Immature natural killer cell (primary cell): ENCODE measurements around the gene HPCAL1. TPM values are rescaled to one million over a fixed set of nuclear protein-coding genes. Genes with fewer than 3 reads are reported as not detected.

Experiments
- DNase-seq, 3 donors: peaks; one replicate each; pipeline ENCODE4 v3.0.0; 2022; ENCODE audit warnings: mixed read lengths in 1 of 3
- H3K27ac Mint-ChIP-seq, 6 donors: one replicate each; pipeline ENCODE4 v1.8.0; 2020; ENCODE audit warnings: mixed read lengths in 6 of 6, mild to moderate bottlenecking in 5 of 6, inconsistent platforms in 4 of 6, moderate library complexity in 3 of 6
- H3K27me3 Mint-ChIP-seq, 3 donors: one replicate each; pipeline ENCODE4 v1.8.0; 2020 to 2021; ENCODE audit warnings: low read depth in 3 of 3, mild to moderate bottlenecking in 3 of 3, mixed read lengths in 3 of 3, moderate library complexity in 3 of 3, inconsistent platforms in 1 of 3
- H3K36me3 Mint-ChIP-seq, 3 donors: one replicate each; pipeline ENCODE4 v1.8.0; 2020; ENCODE audit warnings: mixed read lengths in 3 of 3, inconsistent platforms in 2 of 3, mild to moderate bottlenecking in 2 of 3
- H3K4me1 Mint-ChIP-seq, 2 donors: one replicate each; pipeline ENCODE4 v1.8.0; 2020; ENCODE audit warnings: inconsistent platforms in 2 of 2, mild to moderate bottlenecking in 2 of 2, mixed read lengths in 2 of 2, moderate library complexity in 1 of 2
- H3K4me3 Mint-ChIP-seq, 5 donors: one replicate each; pipeline ENCODE4 v1.8.0; 2020; ENCODE audit warnings: mild to moderate bottlenecking in 5 of 5, mixed read lengths in 5 of 5, inconsistent platforms in 3 of 5, moderate library complexity in 3 of 5
- H3K9me3 Mint-ChIP-seq, 6 donors: one replicate each; pipeline ENCODE4 v1.8.0; 2020; ENCODE audit warnings: mild to moderate bottlenecking in 6 of 6, mixed read lengths in 6 of 6, inconsistent platforms in 4 of 6, moderate library complexity in 3 of 6
- polyA plus RNA-seq, 3 donors: library from polyadenylated mRNA; unstranded; fragments of 300-500 nt; fragmentation: Illumina TruSeq; gene quantifications; one replicate each; pipeline ENCODE4 v1.2.3, GENCODE V29; 2021

Gene HPCAL1
- polyA plus RNA-seq, 3 donors from 2014 or later = 64.9 to 89.7 (median 88.9) TPM

- no peaks in the 10 kb centered on the region for H3K4me1 Mint-ChIP-seq
- DNase-seq = no peak
- H3K27me3 Mint-ChIP-seq = peaks cover 0 to 5% (median 2%) of the 10 kb centered on the region in 3 donors
- no peaks in the 10 kb centered on the region for H3K9me3 Mint-ChIP-seq
- H3K27ac Mint-ChIP-seq = no peak overlapping the region
- H3K36me3 Mint-ChIP-seq = no peaks in the 10 kb centered on the region
- H3K4me3 Mint-ChIP-seq = no peak overlapping the region
Observed at GRCh38 chr2:10462178-10463083, 159.7 kb downstream of the HPCAL1 start.

GRCh38 chr2:10465910-10466309 lies 163.2 kb downstream of the HPCAL1 start:
- Mint-ChIP-seq H3K4me1 (no peaks in the 10 kb centered on the region), H3K27me3 (peaks cover 0 to 4% (median 3%) of the 10 kb centered on the region in 3 donors), H3K36me3 (no peaks in the 10 kb centered on the region), H3K27ac (no peak overlapping the region), H3K9me3 (no peaks in the 10 kb centered on the region), H3K4me3 (no peak overlapping the region)
- DNase-seq = no peak

DNA sequence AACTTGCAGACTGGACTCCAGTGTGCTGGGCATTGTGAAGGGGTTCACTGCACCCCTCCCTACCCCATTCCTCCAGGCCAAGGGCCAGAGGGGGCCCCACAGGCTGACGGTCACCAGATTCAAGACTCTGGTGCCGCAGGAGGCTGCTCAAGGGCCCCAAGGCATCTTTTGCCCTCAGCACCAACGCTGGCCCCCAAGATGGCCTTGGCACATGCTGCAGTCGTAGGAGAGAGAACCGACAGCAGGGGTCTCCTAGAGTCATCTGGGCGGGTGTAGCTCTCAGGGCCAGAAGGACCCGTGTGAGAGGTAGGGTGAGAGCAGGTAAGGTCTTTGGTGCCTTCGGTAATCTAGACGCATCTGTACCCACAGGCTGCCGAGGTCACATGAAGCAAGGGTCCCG lies 164.1 kb downstream of the HPCAL1 start:
- DNase-seq = no peak
- no peak overlapping the region for H3K4me3 Mint-ChIP-seq

GRCh38 chr2:10467401-10467800 lies 164.7 kb downstream of the HPCAL1 start:
- H3K4me1 Mint-ChIP-seq = no peaks in the 10 kb centered on the region
- H3K4me3 Mint-ChIP-seq = no peak overlapping the region
- H3K27me3 Mint-ChIP-seq = peaks cover 0 to 4% (median 3%) of the 10 kb centered on the region in 3 donors
- H3K9me3 Mint-ChIP-seq = no peaks in the 10 kb centered on the region
- H3K36me3 Mint-ChIP-seq = no peaks in the 10 kb centered on the region
- DNase-seq = no peak
- no peak overlapping the region for H3K27ac Mint-ChIP-seq

More for the DNA sequence above, 164.1 kb downstream of the HPCAL1 start:
- Mint-ChIP-seq H3K9me3 (no peaks in the 10 kb centered on the region), H3K27me3 (peaks cover 0 to 4% (median 3%) of the 10 kb centered on the region in 3 donors), H3K27ac (no peak overlapping the region), H3K4me1 (no peaks in the 10 kb centered on the region), H3K36me3 (no peaks in the 10 kb centered on the region)

GRCh38 chr2:10469301-10469700 lies 166.6 kb downstream of the HPCAL1 start:
- no peak overlapping the region for H3K4me3 Mint-ChIP-seq
- DNase-seq = no peak
- no peaks in the 10 kb centered on the region for H3K4me1 Mint-ChIP-seq
- H3K27ac Mint-ChIP-seq = no peak overlapping the region
- H3K27me3 Mint-ChIP-seq = peaks cover 0 to 6% (median 0%) of the 10 kb centered on the region in 3 donors
- no peaks in the 10 kb centered on the region for H3K36me3 Mint-ChIP-seq
- no peaks in the 10 kb centered on the region for H3K9me3 Mint-ChIP-seq

GRCh38 chr2:10469955-10470608 lies 167.4 kb downstream of the HPCAL1 start:
- Mint-ChIP-seq H3K9me3 (no peaks in the 10 kb centered on the region), H3K27ac (no peak overlapping the region), H3K4me3 (no peak overlapping the region), H3K4me1 (no peaks in the 10 kb centered on the region), H3K36me3 (no peaks in the 10 kb centered on the region), H3K27me3 (peaks cover 0 to 6% (median 0%) of the 10 kb centered on the region in 3 donors)
- no peak for DNase-seq

DNA sequence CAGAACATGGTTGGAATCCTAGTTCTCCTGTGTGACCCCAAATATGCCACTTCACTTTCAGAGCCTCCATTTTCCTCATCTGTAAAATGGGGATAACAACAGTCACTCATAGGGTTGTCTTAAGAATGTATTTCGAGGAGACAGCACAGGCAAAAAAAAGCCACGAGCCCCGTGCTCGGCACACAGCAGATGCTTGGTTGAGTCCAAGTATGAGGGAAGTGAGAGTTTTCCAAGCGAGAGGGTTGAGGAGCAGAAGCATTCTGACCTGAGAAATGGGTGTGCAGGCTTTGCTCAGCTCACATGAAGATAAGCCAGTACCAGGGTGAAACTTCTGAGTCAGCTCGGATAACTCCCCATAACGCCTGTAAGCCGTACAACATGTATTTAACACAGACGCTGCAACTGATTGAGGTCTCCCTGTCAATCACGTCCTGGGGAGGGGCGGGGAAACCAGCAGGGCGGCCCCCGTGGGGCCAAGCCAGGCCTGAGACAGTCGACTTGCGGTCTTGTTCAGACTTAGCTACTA lies 168.4 kb downstream of the HPCAL1 start:
- Mint-ChIP-seq H3K27me3 (peaks cover 0 to 3% (median 0%) of the 10 kb centered on the region in 3 donors), H3K9me3 (no peaks in the 10 kb centered on the region), H3K36me3 (no peaks in the 10 kb centered on the region)

GRCh38 chr2:10471955-10472354 lies 169.3 kb downstream of the HPCAL1 start:
- Mint-ChIP-seq H3K27me3 (peaks cover 0 to 3% (median 0%) of the 10 kb centered on the region in 3 donors), H3K4me3 (no peak overlapping the region), H3K9me3 (no peaks in the 10 kb centered on the region), H3K36me3 (no peaks in the 10 kb centered on the region), H3K4me1 (peaks cover 2 to 3% of the 10 kb centered on the region in 2 donors), H3K27ac (no peak overlapping the region)
- no peak for DNase-seq

More for the DNA sequence above, 168.4 kb downstream of the HPCAL1 start:
- Mint-ChIP-seq H3K4me1 (no peaks in the 10 kb centered on the region), H3K27ac (no peak overlapping the region), H3K4me3 (no peak overlapping the region)
- no peak for DNase-seq

- H3K27me3 Mint-ChIP-seq = peaks cover 0 to 3% (median 0%) of the 10 kb centered on the region in 3 donors
- H3K4me1 Mint-ChIP-seq = peaks cover 8 to 10% of the 10 kb centered on the region in 2 donors
- H3K27ac Mint-ChIP-seq = no peak overlapping the region
- no peak overlapping the region for H3K4me3 Mint-ChIP-seq
- H3K36me3 Mint-ChIP-seq = no peaks in the 10 kb centered on the region
- H3K9me3 Mint-ChIP-seq = no peaks in the 10 kb centered on the region
- DNase-seq = no peak
Observed at GRCh38 chr2:10473121-10473756, 170.5 kb downstream of the HPCAL1 start.

DNA sequence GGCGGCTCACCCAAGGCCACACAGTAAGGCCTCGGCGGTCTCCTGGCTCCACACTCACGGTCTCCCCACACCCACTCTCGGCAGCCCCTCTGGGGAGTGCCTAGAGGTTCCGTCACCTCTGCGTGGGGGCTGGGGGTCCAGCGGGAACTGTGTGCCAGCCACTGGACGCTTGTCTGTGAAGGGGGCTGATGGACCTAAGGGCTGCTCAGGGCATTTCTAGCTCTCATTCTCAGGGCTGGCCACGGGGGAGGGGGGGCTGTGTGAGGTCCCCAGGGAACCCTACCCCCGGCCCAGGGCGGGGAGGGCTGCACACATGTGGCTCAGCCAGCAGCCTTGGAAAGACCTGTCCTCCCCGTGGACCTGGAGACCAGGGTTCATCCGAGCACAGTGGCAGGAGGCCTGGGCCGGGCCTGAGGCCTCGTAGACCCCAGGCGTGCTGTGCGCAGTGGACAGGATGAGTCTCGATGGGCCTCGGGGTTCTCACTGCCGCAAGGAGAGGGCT lies 172.6 kb downstream of the HPCAL1 start:
- no peak for DNase-seq
- H3K4me3 Mint-ChIP-seq = no peak overlapping the region
- H3K36me3 Mint-ChIP-seq = no peaks in the 10 kb centered on the region
- no peak overlapping the region for H3K27ac Mint-ChIP-seq
- peaks cover 8 to 14% of the 10 kb centered on the region in 2 donors for H3K4me1 Mint-ChIP-seq
- H3K9me3 Mint-ChIP-seq = no peaks in the 10 kb centered on the region
- peaks cover 0 to 2% (median 1%) of the 10 kb centered on the region in 3 donors for H3K27me3 Mint-ChIP-seq

- Mint-ChIP-seq H3K9me3 (no peaks in the 10 kb centered on the region), H3K4me3 (no peak overlapping the region), H3K36me3 (no peaks in the 10 kb centered on the region), H3K27ac (no peak overlapping the region), H3K27me3 (peaks cover 1 to 2% (median 2%) of the 10 kb centered on the region in 3 donors), H3K4me1 (peaks cover 8 to 14% of the 10 kb centered on the region in 2 donors)
- no peak for DNase-seq
Observed at GRCh38 chr2:10475811-10476660, 173.3 kb downstream of the HPCAL1 start.

DNA sequence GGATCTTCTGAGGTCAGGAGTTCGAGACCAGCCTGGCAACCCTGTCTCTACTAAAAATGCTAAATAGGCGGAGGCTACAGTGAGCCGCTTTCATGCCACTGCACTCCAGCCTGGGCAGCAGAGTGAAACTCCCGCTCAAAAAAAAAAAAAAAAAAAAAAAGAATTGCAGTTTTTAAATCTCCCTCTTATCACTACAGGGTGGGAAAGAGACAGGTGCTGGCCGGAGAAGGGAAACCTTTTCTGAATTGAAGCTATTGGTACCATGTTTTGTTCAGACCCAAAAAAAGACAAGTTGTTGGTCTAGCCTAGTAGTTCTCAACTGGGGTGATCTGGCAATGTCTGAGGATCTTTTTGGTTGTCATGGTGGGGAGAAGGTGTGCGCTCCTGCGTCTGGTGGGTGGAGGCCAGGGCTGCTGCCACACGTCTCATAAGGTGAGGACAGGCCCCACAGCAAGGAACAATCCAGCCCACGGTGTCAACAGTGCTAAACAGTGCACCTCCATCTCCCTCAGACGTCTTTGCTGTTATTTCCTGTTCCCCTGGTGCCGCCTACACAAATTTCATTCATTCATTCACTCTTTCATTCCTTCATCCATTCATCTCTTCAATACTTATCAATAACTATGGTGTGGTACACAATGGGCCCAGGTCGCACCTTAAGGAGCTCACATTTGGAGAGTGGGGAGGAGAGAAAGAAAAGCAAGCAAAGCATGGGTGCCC lies 174.2 kb downstream of the HPCAL1 start:
- Mint-ChIP-seq H3K27me3 (peaks cover 1 to 2% (median 2%) of the 10 kb centered on the region in 3 donors), H3K4me1 (peaks cover 8 to 14% of the 10 kb centered on the region in 2 donors), H3K9me3 (no peaks in the 10 kb centered on the region), H3K4me3 (no peak overlapping the region), H3K36me3 (no peaks in the 10 kb centered on the region), H3K27ac (peak overlapping the region in 2 of 6 donors; percentile 23 to 27)
- DNase-seq = no peak
